H1 (cell line): ENCODE results near the gene PAK5. TPM values are rescaled to one million over a fixed set of nuclear protein-coding genes. Genes with fewer than 3 reads are reported as not detected.

Experiments used
- CTCF ChIA-PET: fragments of 300-600 bp; sonication (Branson Sonifier 250); formaldehyde crosslinking; loops from one replicate; lab custom pipeline; 2021; ENCODE audit not compliant: partially characterized antibody; lab: Charles Lee
- POLR2A ChIA-PET: fragments of 300-600 bp; sonication (Branson Sonifier 250); formaldehyde crosslinking; loops from one replicate; lab custom pipeline; 2021; ENCODE audit warnings: inconsistent platforms; ENCODE audit not compliant: partially characterized antibody; lab: Charles Lee
- DNase-seq, 2 experiments: peaks; one replicate each; pipeline versions ENCODE4 v3.0.0 to v3.0.0-alpha.2; 2010 to 2022; ENCODE audit warnings: low spot score in 2 of 2, low read depth in 1 of 2, mixed read lengths in 1 of 2
- FAIRE-seq: peaks from 2 replicates; lab custom pipeline; 2011; peaks lifted over from hg19 to GRCh38; lab: Jason Lieb, UNC
- H2AFZ ChIP-seq: 2 replicates; pipeline ENCODE4 v1.8.1; 2012; ENCODE audit warnings: low read length, inconsistent platforms
- H2AK5ac ChIP-seq: 2 replicates; pipeline ENCODE4 v1.6.1; 2013; ENCODE audit warnings: low read depth, low read length
- H2BK120ac ChIP-seq: replicated peaks from 2 replicates; pipeline ENCODE3; 2013; ENCODE audit warnings: low read depth, low read length, inconsistent platforms
- H2BK12ac ChIP-seq: 2 replicates; pipeline ENCODE4 v1.6.1; 2013; ENCODE audit warnings: low read depth, low read length
- H2BK15ac ChIP-seq: 2 replicates; pipeline ENCODE4 v1.6.1; 2013; ENCODE audit warnings: low read length
- H2BK20ac ChIP-seq: 2 replicates; pipeline ENCODE4 v1.6.1; 2013; ENCODE audit warnings: low read length
- H2BK5ac ChIP-seq: 2 replicates; pipeline ENCODE4 v1.6.1; 2013; ENCODE audit warnings: low read depth, low read length
- H3K14ac ChIP-seq: 2 replicates; pipeline ENCODE4 v1.6.1; 2013; ENCODE audit warnings: inconsistent platforms; ENCODE audit not compliant: insufficient read length
- H3K18ac ChIP-seq: 2 replicates; pipeline ENCODE4 v1.6.1; 2013; ENCODE audit warnings: low read length; ENCODE audit errors: extremely low read depth
- H3K23ac ChIP-seq: 2 replicates; pipeline ENCODE4 v1.6.1; 2013; ENCODE audit warnings: inconsistent platforms; ENCODE audit not compliant: insufficient read length
- H3K23me2 ChIP-seq: 2 replicates; pipeline ENCODE4 v1.6.1; 2013; ENCODE audit warnings: low read depth, low read length
- H3K27ac ChIP-seq: 2 replicates; pipeline ENCODE4 v1.6.1; 2011; ENCODE audit warnings: low read depth, low read length, inconsistent platforms
- H3K27me3 ChIP-seq, 4 experiments: replicated peaks in 1 of 4; 1 replicate in 1 of 4; 2 replicates in 3 of 4; pipeline versions ENCODE4 v1.6.1 to v1.8.1; 2011 to 2013; ENCODE audit warnings: low read length in 3 of 4, mild to moderate bottlenecking in 3 of 4, inconsistent platforms in 2 of 4, mixed read lengths in 2 of 4, moderate library complexity in 1 of 4; ENCODE audit not compliant: control insufficient read depth in 3 of 4, insufficient read depth in 3 of 4; ENCODE audit errors: extremely low read depth in 1 of 4
- H3K36me3 ChIP-seq, 4 experiments: 2 replicates each; pipeline versions ENCODE4 v1.6.1 to v1.8.1; 2011 to 2013; ENCODE audit warnings: mild to moderate bottlenecking in 4 of 4, low read length in 3 of 4, moderate library complexity in 2 of 4, control low read depth in 1 of 4, inconsistent platforms in 1 of 4; ENCODE audit not compliant: insufficient read depth in 4 of 4, control insufficient read depth in 2 of 4
- H3K4ac ChIP-seq: replicated peaks from 2 replicates; pipeline ENCODE3; 2013; ENCODE audit warnings: low read length, low read depth, mixed read lengths, inconsistent platforms; ENCODE audit not compliant: insufficient read length
- H3K4me1 ChIP-seq, 4 experiments: replicated peaks in 1 of 4; 1 replicate in 1 of 4; 2 replicates in 3 of 4; pipeline versions ENCODE4 v1.6.1 to v1.8.1; 2011 to 2013; ENCODE audit warnings: low read length in 3 of 4, inconsistent platforms in 2 of 4, mixed read lengths in 1 of 4; ENCODE audit not compliant: insufficient read depth in 4 of 4, control insufficient read depth in 3 of 4
- H3K4me2 ChIP-seq, 2 experiments: 2 replicates each; pipeline versions ENCODE4 v1.6.1 to v1.8.1; 2011 to 2013; ENCODE audit warnings: low read depth in 2 of 2, low read length in 2 of 2, control low read depth in 1 of 2, inconsistent platforms in 1 of 2, mild to moderate bottlenecking in 1 of 2; ENCODE audit not compliant: insufficient read depth in 1 of 2
- H3K4me3 ChIP-seq, 4 experiments: fragments of 200-600, 300-600 bp in 1 of 4; sonication (generic), shearing (Covaris generic), sonication (Bioruptor Twin) in 1 of 4; 2 replicates each; pipeline versions ENCODE4 v1.5.1 to v1.8.1; 2011 to 2016; ENCODE audit warnings: low read length in 4 of 4, low read depth in 3 of 4, control low read depth in 2 of 4, inconsistent platforms in 2 of 4, mild to moderate bottlenecking in 2 of 4, mixed read lengths in 1 of 4, moderate library complexity in 1 of 4; ENCODE audit not compliant: insufficient read depth in 2 of 4; ENCODE audit errors: extremely low read depth in 1 of 4
- H3K56ac ChIP-seq: replicated peaks from 2 replicates; pipeline ENCODE3; 2013; ENCODE audit warnings: low read depth, mild to moderate bottlenecking, mixed read lengths, low read length, inconsistent platforms; ENCODE audit not compliant: insufficient read length
- H3K79me1 ChIP-seq: 2 replicates; pipeline ENCODE4 v1.6.1; 2013; ENCODE audit warnings: low read depth, low read length, control low read depth
- H3K79me2 ChIP-seq, 2 experiments: 2 replicates each; pipeline versions ENCODE4 v1.6.1 to v1.8.1; 2012 to 2013; ENCODE audit warnings: low read length in 2 of 2, mild to moderate bottlenecking in 2 of 2, inconsistent platforms in 1 of 2; ENCODE audit not compliant: insufficient read depth in 2 of 2, control insufficient read depth in 1 of 2
- H3K9ac ChIP-seq, 4 experiments: replicated peaks in 1 of 4; 1 replicate in 1 of 4; 2 replicates in 3 of 4; pipeline versions ENCODE4 v1.6.1 to v1.8.1; 2011 to 2013; ENCODE audit warnings: low read depth in 3 of 4, low read length in 3 of 4, control low read depth in 2 of 4, mild to moderate bottlenecking in 2 of 4, moderate library complexity in 2 of 4, inconsistent platforms in 1 of 4; ENCODE audit errors: extremely low read depth in 1 of 4
- H3K9me3 ChIP-seq, 2 experiments: 2 replicates each; pipeline versions ENCODE4 v1.6.1 to v1.8.1; 2012 to 2013; ENCODE audit warnings: mild to moderate bottlenecking in 2 of 2, moderate library complexity in 2 of 2, control low read depth in 1 of 2, inconsistent platforms in 1 of 2, low read depth in 1 of 2, low read length in 1 of 2, mixed read lengths in 1 of 2; ENCODE audit not compliant: insufficient read depth in 2 of 2
- H4K20me1 ChIP-seq, 2 experiments: replicated peaks in 1 of 2; 2 replicates each; pipeline versions ENCODE3 to v1.8.1; 2011 to 2013; ENCODE audit warnings: inconsistent platforms in 2 of 2, low read length in 2 of 2, mild to moderate bottlenecking in 1 of 2; ENCODE audit not compliant: insufficient read depth in 2 of 2, control insufficient read depth in 1 of 2
- H4K5ac ChIP-seq: 2 replicates; pipeline ENCODE4 v1.6.1; 2013; ENCODE audit warnings: low read length, low read depth, mixed read lengths, inconsistent platforms; ENCODE audit not compliant: insufficient read length
- H4K8ac ChIP-seq: 2 replicates; pipeline ENCODE4 v1.8.0; 2013; ENCODE audit warnings: mild to moderate bottlenecking, moderate library complexity, low read length, inconsistent platforms; ENCODE audit not compliant: insufficient read depth; ENCODE audit errors: extremely low read depth
- H4K91ac ChIP-seq: replicated peaks from 2 replicates; pipeline ENCODE3; 2013; ENCODE audit warnings: low read length, mixed read lengths, inconsistent platforms; ENCODE audit not compliant: insufficient read length
- ASH2L ChIP-seq: fragments of 200-600, 300-600 bp; sonication (generic); IDR thresholded peaks from one replicate; pipeline ENCODE4 v1.7.1; 2017; ENCODE audit warnings: low read length
- CBX8 ChIP-seq: fragments of 300-800, 300-1000 bp; sonication (generic); IDR thresholded peaks from 2 replicates; pipeline ENCODE4 v1.7.1; 2016; ENCODE audit warnings: low read depth, low read length, borderline replicate concordance
- KDM5A ChIP-seq: fragments of 200-600 bp; IDR thresholded peaks from 2 replicates; pipeline ENCODE4 v1.7.1; 2012; ENCODE audit warnings: mild to moderate bottlenecking, low read length, inconsistent platforms, mixed read lengths
- RAD21 ChIP-seq, 2 experiments: IDR thresholded peaks in 1 of 2; conservative IDR thresholded peaks in 1 of 2; 2 replicates each; pipeline ENCODE4 v1.6.1; 2011; ENCODE audit warnings: low read depth in 2 of 2, low read length in 2 of 2, improper control_type of control experiment in 1 of 2, inconsistent platforms in 1 of 2, mild to moderate bottlenecking in 1 of 2, moderate library complexity in 1 of 2
- RNF2 ChIP-seq: fragments of 200-900, 300-1000 bp; sonication (generic); IDR thresholded peaks from 2 replicates; pipeline ENCODE4 v1.7.1; 2016; ENCODE audit warnings: borderline replicate concordance, low read depth, mild to moderate bottlenecking, antibody characterized with exemption, low read length; ENCODE audit not compliant: poor library complexity, severe bottlenecking; ENCODE audit errors: missing control alignments
- SAP30 ChIP-seq: fragments of 300-600 bp; sonication (generic); IDR thresholded peaks from 2 replicates; pipeline ENCODE4 v1.7.1; 2012; ENCODE audit warnings: low read length, moderate library complexity, mild to moderate bottlenecking, inconsistent platforms; ENCODE audit not compliant: insufficient read depth, insufficient replicate concordance
- polyA plus RNA-seq, 7 experiments: library from polyadenylated mRNA; depleted of rRNA in 3 of 7; stranded (reverse) in 5 of 7; unstranded in 2 of 7; fragments of >200 nt in 5 of 7; fragments of 200-250 nt in 2 of 7; gene quantifications; 1 replicate in 5 of 7; 2 replicates in 1 of 7; 4 replicates in 1 of 7; pipeline versions ENCODE4 v1.2.1 to v1.2.3, GENCODE V29; 2011 to 2013; ENCODE audit warnings: missing spikeins in 2 of 7, mixed read lengths in 2 of 7
- total RNA-seq: library from RNA; stranded (reverse); fragmentation: NEBNext Ultra II Directional; extraction: Animal tissue kit (Norgen Biotek cat#: 25700); gene quantifications from 2 replicates; pipeline ENCODE4 v1.2.1, GENCODE V29; 2021

Gene PAK5
- total and polyA plus RNA-seq, 2 of the 8 experiments (the other 6 are each of a cell fraction or from before 2014, with no cell fraction given), result 0.54 to 0.80 TPM

DNA sequence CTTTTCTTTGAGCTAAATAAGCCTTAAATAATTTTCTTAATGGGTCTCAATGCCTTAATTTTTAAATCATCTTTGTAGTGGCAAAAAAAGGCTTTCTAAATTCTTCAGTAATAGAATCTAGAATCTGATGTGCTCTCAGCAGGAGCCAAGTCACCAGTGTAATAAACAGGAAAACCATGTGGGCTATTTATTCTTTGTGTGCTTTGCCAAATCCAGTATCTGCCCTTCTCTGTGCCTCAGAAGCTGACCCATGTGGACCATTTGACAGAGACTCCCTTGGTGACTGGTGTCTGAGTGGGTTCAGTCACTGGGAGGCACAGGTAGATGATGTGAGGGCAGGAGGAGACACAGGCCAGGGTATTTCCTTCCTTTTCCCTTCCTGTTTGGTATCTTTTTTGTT is 152.9 kb downstream of the PAK5 start:
- Histone ChIP-seq H3K4me1 (peaks cover 0 to 4% (median 2%) of the 10 kb centered on the region in 4 experiments; a peak in 3 of 7 replicates), H3K4ac (no peak overlapping the region), H3K4me3 (no peak overlapping the region), H3K18ac (no peak overlapping the region; the same call in 1 of the 2 replicates), H4K8ac (peak overlapping the region; percentile 9; the same call in 1 of the 2 replicates), H2BK5ac (0 out of 2 replicates have a peak overlapping the region, but pooled peaks have one; percentile 57), H3K9me3 (no peaks in the 10 kb centered on the region), H3K27ac (no peak overlapping the region), H2BK20ac (no peak overlapping the region), H3K14ac (no peak overlapping the region), H3K27me3 (no peaks in the 10 kb centered on the region), H3K79me2 (no peaks in the 10 kb centered on the region), H2BK15ac (no peak overlapping the region), H3K36me3 (no peaks in the 10 kb centered on the region), H4K20me1 (no peaks in the 10 kb centered on the region), H3K9ac (no peak overlapping the region; a peak in 1 of 7 replicates), H2BK12ac (no peak overlapping the region), H3K23ac (no peak overlapping the region), H4K91ac (no peak overlapping the region), H3K4me2 (no peak overlapping the region), H3K79me1 (no peaks in the 10 kb centered on the region), H4K5ac (no peak overlapping the region), H3K23me2 (peaks cover 2% of the 10 kb centered on the region; the same call in 1 of the 2 replicates), H2AFZ (peak overlapping the region; percentile 18; the same call in 1 of the 2 replicates), H2BK120ac (no peak overlapping the region), H2AK5ac (no peak overlapping the region), H3K56ac (no peak overlapping the region)
- no peak for FAIRE-seq
- no peak for DNase-seq
- POLR2A ChIA-PET, result no interaction called here
- CTCF ChIA-PET, result interaction anchor here (0.6 to 1.6 kb wide), 5 partner anchors 50 to 277 kb away, joined by 3 to 4 read pairs (median 3); no protein-coding TSS in a partner anchor
- TF ChIP-seq SAP30, result no peak
- no peak for TF ChIP-seq ASH2L
- no peak for TF ChIP-seq RAD21 (IDR thresholded peaks at IDR 0.05 in 1 of 2, conservative IDR thresholded peaks at IDR 0.05 in 1 of 2; ENCODE audit: low read depth in 2 of 2, low read length in 2 of 2)
- no peak for TF ChIP-seq RNF2
- TF ChIP-seq CBX8, result no peak
- TF ChIP-seq KDM5A, result no peak
